ENCODE measurements around the gene TMPRSS4. TPM values are rescaled to one million over a fixed set of nuclear protein-coding genes. Genes with fewer than 3 reads are reported as not detected.

The TMPRSS4 gene
- total and polyA plus RNA-seq, 9 of the 15 experiments (the other 6 are each of a cell fraction or from before 2014, with no cell fraction given): 4.0 to 10.0 (median 5.6) TPM

GRCh38 chr11:118147502-118147901 lies 70.6 kb downstream of the TMPRSS4 start:
- ATAC-seq (no peak), FAIRE-seq (no peak), DNase-seq (ENCODE audit: extremely low read depth in 1 of 4, low spot score in 3 of 4) (peak in 1 of 4 experiments; percentile 8)
- in situ Hi-C loops (cut with MboI): no loop called here
- Histone ChIP-seq H2AFZ (ENCODE audit: low read depth, low read length) (no peak overlapping the region; the same call in 1 of the 2 replicates), H3K27ac (ENCODE audit: extremely low read depth, low read depth, low read length) (no peak overlapping the region), H3K79me2 (ENCODE audit: control insufficient read depth, insufficient read depth, low read length) (no peaks in the 10 kb centered on the region), H3K4me1 (replicated peaks in 1 of 2; ENCODE audit: control insufficient read depth in 2 of 2, insufficient read depth in 2 of 2, low read length in 2 of 2) (peaks cover 0 to 15% of the 10 kb centered on the region in 2 experiments; a peak in 3 of 5 replicates), H3K36me3 (ENCODE audit: control insufficient read depth, insufficient read depth, low read length) (no peaks in the 10 kb centered on the region), H3K9ac (ENCODE audit: insufficient read depth in 1 of 2, low read depth in 2 of 2, low read length in 2 of 2) (no peak overlapping the region), H4K20me1 (replicated peaks; ENCODE audit: control insufficient read depth, insufficient read depth, low read length) (no peaks in the 10 kb centered on the region), H3K4me3 (no peak overlapping the region), H3K9me3 (replicated peaks; ENCODE audit: control insufficient read depth, insufficient read depth, low read depth, low read length) (no peaks in the 10 kb centered on the region), H3K9me1 (ENCODE audit: control insufficient read depth, insufficient read depth, low read length) (no peaks in the 10 kb centered on the region), H3K4me2 (ENCODE audit: insufficient read depth, low read length) (no peak overlapping the region), H3K27me3 (ENCODE audit: control insufficient read depth in 2 of 2, insufficient read depth in 2 of 2, low read length in 2 of 2) (peaks cover 19 to 76% of the 10 kb centered on the region in 2 experiments; a peak in 4 of 5 replicates)
- no TSS peak for BruUV-seq (replicated peaks)
- POLR2A ChIA-PET: interaction anchor here (0.7 to 0.8 kb wide), 3 partner anchors 11 to 22 kb away, joined by 3 to 4 read pairs (median 3); no protein-coding TSS in a partner anchor
- WGBS (ENCODE audit: insufficient coverage, low coverage, missing lambda C conversion rate): 12% methylated on average over 3 of the region's 3 CpGs
- intact Hi-C loops (cut with micrococcal nuclease): no loop called here
- CTCF ChIA-PET (ENCODE audit: low intra/inter-chr PET ratio): no interaction called here
- TF ChIP-seq PHF20 (IDR thresholded peaks at IDR 0.05; ENCODE audit: partially characterized antibody) (no peak), ZSCAN32 (CRISPR knock-in tag; IDR thresholded peaks at IDR 0.05) (no peak), DDX20 (tag; IDR thresholded peaks at IDR 0.05; ENCODE audit: low read depth) (no peak), NCOR1 (IDR thresholded peaks at IDR 0.05) (no peak), MAX (CRISPR knock-in tag; IDR thresholded peaks at IDR 0.05) (no peak), XRCC4 (IDR thresholded peaks at IDR 0.05; ENCODE audit: extremely low read depth, insufficient read depth, insufficient read length) (no peak), TAF7 (tag; IDR thresholded peaks at IDR 0.05) (no peak), NR4A1 (CRISPR knock-in tag; IDR thresholded peaks at IDR 0.05) (no peak), NR4A1 (tag; IDR thresholded peaks at IDR 0.05) (no peak), THRAP3 (IDR thresholded peaks at IDR 0.05; ENCODE audit: borderline replicate concordance) (no peak), SAFB2 (IDR thresholded peaks at IDR 0.05; ENCODE audit: borderline replicate concordance, low read depth, low read length, severe bottlenecking) (no peak), ETS2 (tag; IDR thresholded peaks at IDR 0.05; ENCODE audit: borderline replicate concordance, poor library complexity, severe bottlenecking) (no peak), SRF (CRISPR knock-in tag; IDR thresholded peaks at IDR 0.05) (no peak), NCOA6 (IDR thresholded peaks at IDR 0.05) (no peak), RBFOX2 (IDR thresholded peaks at IDR 0.05; ENCODE audit: low read depth, low read length) (no peak), ZC3H11A (IDR thresholded peaks at IDR 0.05; ENCODE audit: low read depth, low read length) (no peak)
- TF ChIP-seq, protein P1, sequence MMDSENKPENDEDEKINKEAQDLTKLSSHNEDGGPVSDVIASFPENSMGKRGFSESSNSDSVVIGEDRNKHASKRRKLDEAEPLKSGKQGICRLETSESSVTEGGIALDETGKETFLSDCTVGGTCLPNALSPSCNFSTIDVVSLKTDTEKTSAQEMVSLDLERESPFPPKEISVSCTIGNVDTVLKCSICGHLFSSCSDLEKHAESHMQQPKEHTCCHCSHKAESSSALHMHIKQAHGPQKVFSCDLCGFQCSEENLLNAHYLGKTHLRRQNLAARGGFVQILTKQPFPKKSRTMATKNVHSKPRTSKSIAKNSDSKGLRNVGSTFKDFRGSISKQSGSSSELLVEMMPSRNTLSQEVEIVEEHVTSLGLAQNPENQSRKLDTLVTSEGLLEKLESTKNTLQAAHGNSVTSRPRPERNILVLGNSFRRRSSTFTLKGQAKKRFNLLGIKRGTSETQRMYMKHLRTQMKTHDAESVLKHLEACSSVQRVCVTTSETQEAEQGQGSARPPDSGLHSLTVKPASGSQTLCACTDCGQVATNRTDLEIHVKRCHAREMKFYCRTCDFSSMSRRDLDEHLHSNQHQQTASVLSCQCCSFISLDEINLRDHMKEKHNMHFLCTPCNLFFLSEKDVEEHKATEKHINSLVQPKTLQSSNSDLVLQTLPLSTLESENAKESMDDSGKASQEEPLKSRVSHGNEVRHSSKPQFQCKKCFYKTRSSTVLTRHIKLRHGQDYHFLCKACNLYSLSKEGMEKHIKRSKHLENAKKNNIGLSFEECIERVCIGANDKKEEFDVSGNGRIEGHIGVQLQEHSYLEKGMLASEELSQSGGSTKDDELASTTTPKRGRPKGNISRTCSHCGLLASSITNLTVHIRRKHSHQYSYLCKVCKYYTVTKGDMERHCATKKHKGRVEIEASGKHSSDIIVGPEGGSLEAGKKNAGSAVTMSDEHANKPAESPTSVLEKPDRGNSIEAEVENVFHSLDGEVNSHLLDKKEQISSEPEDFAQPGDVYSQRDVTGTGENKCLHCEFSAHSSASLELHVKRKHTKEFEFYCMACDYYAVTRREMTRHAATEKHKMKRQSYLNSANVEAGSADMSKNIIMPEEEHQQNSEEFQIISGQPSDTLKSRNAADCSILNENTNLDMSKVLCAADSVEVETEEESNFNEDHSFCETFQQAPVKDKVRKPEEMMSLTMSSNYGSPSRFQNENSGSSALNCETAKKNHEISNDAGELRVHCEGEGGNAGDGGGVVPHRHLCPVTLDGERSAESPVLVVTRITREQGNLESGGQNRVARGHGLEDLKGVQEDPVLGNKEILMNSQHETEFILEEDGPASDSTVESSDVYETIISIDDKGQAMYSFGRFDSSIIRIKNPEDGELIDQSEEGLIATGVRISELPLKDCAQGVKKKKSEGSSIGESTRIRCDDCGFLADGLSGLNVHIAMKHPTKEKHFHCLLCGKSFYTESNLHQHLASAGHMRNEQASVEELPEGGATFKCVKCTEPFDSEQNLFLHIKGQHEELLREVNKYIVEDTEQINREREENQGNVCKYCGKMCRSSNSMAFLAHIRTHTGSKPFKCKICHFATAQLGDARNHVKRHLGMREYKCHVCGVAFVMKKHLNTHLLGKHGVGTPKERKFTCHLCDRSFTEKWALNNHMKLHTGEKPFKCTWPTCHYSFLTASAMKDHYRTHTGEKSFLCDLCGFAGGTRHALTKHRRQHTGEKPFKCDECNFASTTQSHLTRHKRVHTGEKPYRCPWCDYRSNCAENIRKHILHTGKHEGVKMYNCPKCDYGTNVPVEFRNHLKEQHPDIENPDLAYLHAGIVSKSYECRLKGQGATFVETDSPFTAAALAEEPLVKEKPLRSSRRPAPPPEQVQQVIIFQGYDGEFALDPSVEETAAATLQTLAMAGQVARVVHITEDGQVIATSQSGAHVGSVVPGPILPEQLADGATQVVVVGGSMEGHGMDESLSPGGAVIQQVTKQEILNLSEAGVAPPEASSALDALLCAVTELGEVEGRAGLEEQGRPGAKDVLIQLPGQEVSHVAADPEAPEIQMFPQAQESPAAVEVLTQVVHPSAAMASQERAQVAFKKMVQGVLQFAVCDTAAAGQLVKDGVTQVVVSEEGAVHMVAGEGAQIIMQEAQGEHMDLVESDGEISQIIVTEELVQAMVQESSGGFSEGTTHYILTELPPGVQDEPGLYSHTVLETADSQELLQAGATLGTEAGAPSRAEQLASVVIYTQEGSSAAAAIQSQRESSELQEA (IDR thresholded peaks at IDR 0.05; ENCODE audit: low read depth): no peak
